Keratinocyte (primary cell): ENCODE measurements around the gene NFYC. TPM values are rescaled to one million over a fixed set of nuclear protein-coding genes. Genes with fewer than 3 reads are reported as not detected.

Source experiments
- DNase-seq: peaks from one replicate; pipeline ENCODE4 v3.0.0-alpha.2; 2011; ENCODE audit warnings: low read depth, missing footprints, low spot score
- FAIRE-seq: peaks from 2 replicates; lab custom pipeline; 2011; peaks lifted over from hg19 to GRCh38; lab: Jason Lieb, UNC
- H2AFZ ChIP-seq: 2 replicates; pipeline ENCODE4 v1.6.0; 2012; ENCODE audit warnings: low read length, control low read depth, inconsistent platforms; ENCODE audit not compliant: control insufficient read depth
- H3K27ac ChIP-seq: 2 replicates; pipeline ENCODE4 v1.5.1; 2011; ENCODE audit warnings: low read length; ENCODE audit not compliant: control insufficient read depth, insufficient read depth
- H3K27me3 ChIP-seq: 3 replicates; pipeline ENCODE4 v1.6.0; 2011; ENCODE audit warnings: low read length; ENCODE audit not compliant: control insufficient read depth, insufficient read depth; ENCODE audit errors: extremely low read depth
- H3K36me3 ChIP-seq, 2 experiments: 2 replicates in 1 of 2; 3 replicates in 1 of 2; pipeline ENCODE4 v1.5.1; 2011; ENCODE audit warnings: low read length in 2 of 2, mild to moderate bottlenecking in 1 of 2; ENCODE audit not compliant: control insufficient read depth in 2 of 2, insufficient read depth in 2 of 2; ENCODE audit errors: extremely low read depth in 1 of 2
- H3K4me1 ChIP-seq: 3 replicates; pipeline ENCODE4 v1.5.1; 2011; ENCODE audit warnings: low read length; ENCODE audit not compliant: control insufficient read depth, insufficient read depth; ENCODE audit errors: extremely low read depth
- H3K4me2 ChIP-seq: 3 replicates; pipeline ENCODE4 v1.6.0; 2011; ENCODE audit warnings: low read depth, low read length; ENCODE audit not compliant: control insufficient read depth, insufficient read depth; ENCODE audit errors: extremely low read depth
- H3K4me3 ChIP-seq, 3 experiments: fragments of 200-600 bp in 1 of 3; sonication (generic) in 1 of 3; 2 replicates in 2 of 3; 3 replicates in 1 of 3; pipeline ENCODE4 v1.5.1; 2011 to 2016; ENCODE audit warnings: low read length in 3 of 3, mild to moderate bottlenecking in 3 of 3, control low read depth in 2 of 3, inconsistent platforms in 1 of 3, low read depth in 1 of 3, mixed read lengths in 1 of 3, mixed run types in 1 of 3, moderate library complexity in 1 of 3; ENCODE audit not compliant: control insufficient read depth in 2 of 3, insufficient read depth in 2 of 3; ENCODE audit errors: extremely low read depth in 1 of 3
- H3K79me2 ChIP-seq: 2 replicates; pipeline ENCODE4 v1.6.0; 2012; ENCODE audit warnings: low read length; ENCODE audit not compliant: control insufficient read depth, insufficient read depth
- H3K9ac ChIP-seq: 3 replicates; pipeline ENCODE4 v1.6.0; 2011; ENCODE audit warnings: low read length; ENCODE audit not compliant: control insufficient read depth, insufficient read depth; ENCODE audit errors: extremely low read depth
- H3K9me1 ChIP-seq: 3 replicates; pipeline ENCODE4 v1.6.0; 2011; ENCODE audit warnings: low read length; ENCODE audit not compliant: control insufficient read depth, insufficient read depth; ENCODE audit errors: extremely low read depth
- H3K9me3 ChIP-seq: 2 replicates; pipeline ENCODE4 v1.5.1; 2012; ENCODE audit warnings: low read depth, low read length; ENCODE audit not compliant: control insufficient read depth
- H4K20me1 ChIP-seq: 3 replicates; pipeline ENCODE4 v1.6.0; 2011; ENCODE audit warnings: low read length; ENCODE audit not compliant: control insufficient read depth, insufficient read depth; ENCODE audit errors: extremely low read depth
- EZH2 ChIP-seq: IDR thresholded peaks from one replicate; pipeline ENCODE4 v1.6.1; 2012; ENCODE audit warnings: inconsistent platforms, mild to moderate bottlenecking, low read length, moderate library complexity
- dilution Hi-C: fragments of 300-500 bp; cut with MboI; formaldehyde crosslinking; loops from one replicate; pipeline ENCODE4 v1.7.0; 2020; ENCODE audit warnings: low sequenced_read_pairs; ENCODE audit not compliant: extremely low pct_ligation_motif_present
- polyA plus RNA-seq, 5 experiments: library from polyadenylated mRNA; depleted of rRNA in 3 of 5; stranded (reverse) in 3 of 5; stranded (forward) in 1 of 5; unstranded in 1 of 5; fragments of >200 nt; gene quantifications; 1 replicate in 1 of 5; 2 replicates in 3 of 5; 3 replicates in 1 of 5; pipeline versions ENCODE4 v1.2.1 to v1.2.3, GENCODE V29; 2011 to 2012; ENCODE audit warnings: missing spikeins in 2 of 5, low read depth in 1 of 5, low replicate concordance in 1 of 5
- TF ChIP-seq, protein P1 (sequence below), 3 experiments: IDR thresholded peaks in 1 of 3; conservative IDR thresholded peaks in 1 of 3; optimal IDR thresholded peaks in 1 of 3; 2 replicates in 2 of 3; 3 replicates in 1 of 3; pipeline versions ENCODE3 to v1.5.1; 2011; ENCODE audit warnings: low read length in 3 of 3, mild to moderate bottlenecking in 3 of 3, moderate library complexity in 2 of 3, control low read depth in 1 of 3, inconsistent platforms in 1 of 3; ENCODE audit not compliant: insufficient read depth in 2 of 3; ENCODE audit errors: extremely low read depth in 1 of 3

NFYC gene
- polyA plus RNA-seq, 1 donor (not counting 4 experiments of a cell fraction or from before 2014, with no cell fraction given), result 32.4 TPM

DNA sequence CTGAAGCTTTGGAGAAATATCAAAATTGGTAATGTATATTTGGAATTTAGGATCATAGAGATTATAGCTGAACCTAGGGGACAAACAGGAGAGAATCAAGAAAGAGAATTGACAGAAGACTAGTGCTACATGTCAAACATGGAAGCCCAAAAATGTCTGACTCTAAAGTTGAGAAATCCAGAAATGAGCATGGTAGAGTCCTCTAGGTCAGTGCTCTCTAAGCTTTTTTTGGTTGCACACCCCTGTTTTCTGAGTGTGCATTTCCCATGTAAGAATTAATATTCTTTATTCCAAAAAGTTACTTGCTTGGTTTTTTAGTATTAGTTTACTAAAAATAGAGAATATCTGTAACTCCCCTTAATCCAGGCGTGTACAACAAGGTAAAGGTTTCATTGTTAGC, 25.6 kb downstream of the NFYC start:
- DNase-seq (no peak), FAIRE-seq (no peak)
- Histone ChIP-seq H3K79me2 (peaks cover 45% of the 10 kb centered on the region), H3K27ac (no peak overlapping the region), H2AFZ (no peak overlapping the region), H4K20me1 (no peaks in the 10 kb centered on the region), H3K4me1 (peaks cover 15% of the 10 kb centered on the region), H3K27me3 (no peaks in the 10 kb centered on the region), H3K4me2 (no peak overlapping the region), H3K36me3 (peaks cover 0 to 7% of the 10 kb centered on the region in 2 experiments), H3K4me3 (no peak overlapping the region), H3K9me3 (no peaks in the 10 kb centered on the region), H3K9ac (no peak overlapping the region), H3K9me1 (no peaks in the 10 kb centered on the region)
- dilution Hi-C loops, result no loop called here
- TF ChIP-seq, protein P1, sequence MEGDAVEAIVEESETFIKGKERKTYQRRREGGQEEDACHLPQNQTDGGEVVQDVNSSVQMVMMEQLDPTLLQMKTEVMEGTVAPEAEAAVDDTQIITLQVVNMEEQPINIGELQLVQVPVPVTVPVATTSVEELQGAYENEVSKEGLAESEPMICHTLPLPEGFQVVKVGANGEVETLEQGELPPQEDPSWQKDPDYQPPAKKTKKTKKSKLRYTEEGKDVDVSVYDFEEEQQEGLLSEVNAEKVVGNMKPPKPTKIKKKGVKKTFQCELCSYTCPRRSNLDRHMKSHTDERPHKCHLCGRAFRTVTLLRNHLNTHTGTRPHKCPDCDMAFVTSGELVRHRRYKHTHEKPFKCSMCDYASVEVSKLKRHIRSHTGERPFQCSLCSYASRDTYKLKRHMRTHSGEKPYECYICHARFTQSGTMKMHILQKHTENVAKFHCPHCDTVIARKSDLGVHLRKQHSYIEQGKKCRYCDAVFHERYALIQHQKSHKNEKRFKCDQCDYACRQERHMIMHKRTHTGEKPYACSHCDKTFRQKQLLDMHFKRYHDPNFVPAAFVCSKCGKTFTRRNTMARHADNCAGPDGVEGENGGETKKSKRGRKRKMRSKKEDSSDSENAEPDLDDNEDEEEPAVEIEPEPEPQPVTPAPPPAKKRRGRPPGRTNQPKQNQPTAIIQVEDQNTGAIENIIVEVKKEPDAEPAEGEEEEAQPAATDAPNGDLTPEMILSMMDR (optimal IDR thresholded peaks at IDR 0.05 in 1 of 3, IDR thresholded peaks at IDR 0.05 in 1 of 3, conservative IDR thresholded peaks at IDR 0.05 in 1 of 3; ENCODE audit: extremely low read depth in 1 of 3, insufficient read depth in 2 of 3, low read length in 3 of 3), result no peak
- TF ChIP-seq EZH2, result no peak

DNA sequence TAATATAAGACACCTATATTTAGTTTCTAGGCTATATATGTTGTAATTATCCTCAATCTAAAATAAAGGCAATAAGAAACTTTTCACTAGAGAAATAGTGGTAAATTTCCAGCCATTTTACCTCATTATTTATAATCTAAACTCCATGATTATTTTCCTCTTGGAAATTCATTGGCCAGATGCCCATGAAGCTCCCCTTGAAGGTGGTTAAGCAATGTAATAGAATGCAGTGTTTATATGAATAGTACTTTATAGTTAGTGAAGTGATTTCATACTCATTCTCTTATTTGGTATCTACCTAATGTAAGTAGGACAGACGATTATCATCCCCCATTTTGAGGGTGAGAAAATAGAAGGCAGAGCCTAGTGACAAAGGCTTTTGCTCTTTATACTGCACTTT, 26.5 kb downstream of the NFYC start:
- no peak for FAIRE-seq
- Histone ChIP-seq H3K4me2 (no peak overlapping the region), H3K36me3 (peaks cover 0 to 7% of the 10 kb centered on the region in 2 experiments), H3K79me2 (peaks cover 48% of the 10 kb centered on the region), H3K9me3 (no peaks in the 10 kb centered on the region), H3K9ac (no peak overlapping the region), H4K20me1 (no peaks in the 10 kb centered on the region), H2AFZ (no peak overlapping the region), H3K9me1 (no peaks in the 10 kb centered on the region), H3K4me3 (no peak overlapping the region), H3K4me1 (peaks cover 8% of the 10 kb centered on the region), H3K27ac (no peak overlapping the region), H3K27me3 (no peaks in the 10 kb centered on the region)
- no peak for TF ChIP-seq EZH2
- TF ChIP-seq, protein P1 (optimal IDR thresholded peaks at IDR 0.05 in 1 of 3, IDR thresholded peaks at IDR 0.05 in 1 of 3, conservative IDR thresholded peaks at IDR 0.05 in 1 of 3; ENCODE audit: extremely low read depth in 1 of 3, insufficient read depth in 2 of 3, low read length in 3 of 3), result no peak
- dilution Hi-C loops, result no loop called here
- DNase-seq, result no peak
